Thyroid gland (tissue), 4 donors: ENCODE data around the gene FSCB. TPM values are rescaled to one million over a fixed set of nuclear protein-coding genes. Genes with fewer than 3 reads are reported as not detected.
"Not testable (repeated sequence)": the region's sequence is repeated elsewhere in the genome, so short reads cannot be mapped to it uniquely, and the experiment has no call there.

Source experiments
- DNase-seq, 2 donors: peaks; one replicate each; pipeline ENCODE4 v3.0.0-alpha.2; 2019
- H3K27ac ChIP-seq, 3 donors: fragments of 200-600 bp; sonication (generic); 1 replicate in 2 of 3; 2 replicates in 1 of 3; pipeline ENCODE4 v1.5.1; 2016 to 2019; ENCODE audit warnings: mild to moderate bottlenecking in 1 of 3, moderate library complexity in 1 of 3
- H3K27me3 ChIP-seq: fragments of 200-600 bp; sonication (generic); one replicate; pipeline ENCODE4 v1.5.1; 2019
- H3K36me3 ChIP-seq, 2 donors: fragments of 200-600 bp; sonication (generic); one replicate each; pipeline ENCODE4 v1.5.1; 2016 to 2019
- H3K4me1 ChIP-seq, 2 donors: fragments of 200-600 bp; sonication (generic); one replicate each; pipeline ENCODE4 v1.5.1; 2017 to 2019
- H3K4me3 ChIP-seq, 3 donors: fragments of 200-600 bp; sonication (generic); replicated peaks in 1 of 3; 1 replicate in 2 of 3; 2 replicates in 1 of 3; pipeline ENCODE4 v1.5.1; 2016; ENCODE audit warnings: mild to moderate bottlenecking in 1 of 3
- H3K9me3 ChIP-seq: fragments of 200-600 bp; sonication (generic); one replicate; pipeline ENCODE4 v1.5.1; 2017
- POLR2A ChIP-seq, 2 donors: fragments of 450-650 bp; IDR thresholded peaks; one replicate each; pipeline ENCODE4 v1.6.1; 2017; ENCODE audit warnings: antibody characterized with exemption in 2 of 2, mild to moderate bottlenecking in 2 of 2, moderate library complexity in 1 of 2
- WGBS, 2 donors: methylation state at CpG; one replicate each; pipeline ENCODE4 v1.1.5; 2017; 5-methylcytosine and 5-hydroxymethylcytosine counted together
- intact Hi-C: fragments of 100-400 bp; cut with DNase I; formaldehyde crosslinking; loops from one replicate; pipeline ENCODE4 v1.15.1; 2023
- total RNA-seq, 4 donors: library from RNA; depleted of rRNA; stranded (reverse); fragments of >200 nt; gene quantifications; one replicate each; pipeline ENCODE4 v1.2.3, GENCODE V29; 2016
- TF ChIP-seq, protein P1 (sequence below), 6 experiments: fragments of 200-600 bp in 3 of 6; fragments of 450-650 bp in 3 of 6; sonication (generic) in 3 of 6; IDR thresholded peaks; one replicate each; pipeline ENCODE4 v1.5.1; 2016 to 2019; ENCODE audit warnings: antibody characterized with exemption in 6 of 6, mild to moderate bottlenecking in 2 of 6, inconsistent platforms in 1 of 6, moderate library complexity in 1 of 6

The FSCB gene
- total RNA-seq, 4 donors from 2014 or later = 0.40 to 3.2 (median 1.8) TPM

- intact Hi-C loops = no loop called here
- TF ChIP-seq, protein P1, sequence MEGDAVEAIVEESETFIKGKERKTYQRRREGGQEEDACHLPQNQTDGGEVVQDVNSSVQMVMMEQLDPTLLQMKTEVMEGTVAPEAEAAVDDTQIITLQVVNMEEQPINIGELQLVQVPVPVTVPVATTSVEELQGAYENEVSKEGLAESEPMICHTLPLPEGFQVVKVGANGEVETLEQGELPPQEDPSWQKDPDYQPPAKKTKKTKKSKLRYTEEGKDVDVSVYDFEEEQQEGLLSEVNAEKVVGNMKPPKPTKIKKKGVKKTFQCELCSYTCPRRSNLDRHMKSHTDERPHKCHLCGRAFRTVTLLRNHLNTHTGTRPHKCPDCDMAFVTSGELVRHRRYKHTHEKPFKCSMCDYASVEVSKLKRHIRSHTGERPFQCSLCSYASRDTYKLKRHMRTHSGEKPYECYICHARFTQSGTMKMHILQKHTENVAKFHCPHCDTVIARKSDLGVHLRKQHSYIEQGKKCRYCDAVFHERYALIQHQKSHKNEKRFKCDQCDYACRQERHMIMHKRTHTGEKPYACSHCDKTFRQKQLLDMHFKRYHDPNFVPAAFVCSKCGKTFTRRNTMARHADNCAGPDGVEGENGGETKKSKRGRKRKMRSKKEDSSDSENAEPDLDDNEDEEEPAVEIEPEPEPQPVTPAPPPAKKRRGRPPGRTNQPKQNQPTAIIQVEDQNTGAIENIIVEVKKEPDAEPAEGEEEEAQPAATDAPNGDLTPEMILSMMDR (IDR thresholded peaks at IDR 0.05) = no peak
- TF ChIP-seq POLR2A (IDR thresholded peaks at IDR 0.05) = no peak
- no peak overlapping the region for H3K27ac ChIP-seq
- DNase-seq = no peak
- WGBS, 2 donors = 90 to 95% methylated on average over 3 of the region's 3 CpGs
- H3K9me3 ChIP-seq = no peaks in the 10 kb centered on the region
- H3K4me1 ChIP-seq = no peaks in the 10 kb centered on the region
- H3K4me3 ChIP-seq = no peak overlapping the region
- H3K36me3 ChIP-seq = no peaks in the 10 kb centered on the region
- no peaks in the 10 kb centered on the region for H3K27me3 ChIP-seq
Observed at GRCh38 chr14:44525237-44525636, 18.2 kb upstream of the FSCB start.

DNA sequence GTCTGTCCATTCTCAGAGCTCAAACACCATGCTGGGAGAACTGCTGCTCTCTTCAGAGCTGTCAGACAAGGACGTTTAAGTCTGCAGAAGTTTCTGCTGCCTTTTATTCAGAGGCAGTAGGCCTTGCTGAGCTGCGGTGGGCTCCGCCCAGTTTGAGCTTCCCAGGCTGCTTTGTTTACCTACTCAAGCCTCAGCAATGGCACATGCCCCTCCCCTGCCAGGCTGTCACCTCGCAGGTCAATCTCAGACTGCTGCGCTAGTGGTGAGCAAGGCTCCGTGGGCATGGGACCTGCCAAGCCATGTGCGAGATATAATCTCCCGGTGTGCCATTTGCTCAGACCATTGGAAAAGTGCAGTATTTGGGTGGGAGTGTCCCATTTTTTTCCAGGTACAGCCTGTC is 8.6 kb upstream of the FSCB start:
- H3K27ac ChIP-seq, H3K4me1 ChIP-seq, H3K27me3 ChIP-seq, intact Hi-C loops, H3K4me3 ChIP-seq, DNase-seq, H3K36me3 ChIP-seq, H3K9me3 ChIP-seq: not testable (repeated sequence)
- WGBS, 2 donors = 73 to 91% methylated on average over 5 to 8 of the region's 8 CpGs

GRCh38 chr14:44508834-44509233 is 1.8 kb upstream of the FSCB start:
- Histone ChIP-seq H3K27ac (no peak overlapping the region), H3K9me3 (no peaks in the 10 kb centered on the region), H3K27me3 (no peaks in the 10 kb centered on the region), H3K4me1 (no peaks in the 10 kb centered on the region), H3K4me3 (no peak overlapping the region), H3K36me3 (no peaks in the 10 kb centered on the region)
- WGBS, 2 donors = 89 to 96% methylated on average over 2 of the region's 2 CpGs
- TF ChIP-seq, protein P1 (IDR thresholded peaks at IDR 0.05) = no peak
- no peak for TF ChIP-seq POLR2A (IDR thresholded peaks at IDR 0.05)
- no peak for DNase-seq
- intact Hi-C loops = no loop called here

GRCh38 chr14:44505588-44505987 is 1.5 kb downstream of the FSCB start:
- H3K27ac ChIP-seq = no peak overlapping the region
- no peaks in the 10 kb centered on the region for H3K4me1 ChIP-seq
- no peaks in the 10 kb centered on the region for H3K36me3 ChIP-seq
- no peaks in the 10 kb centered on the region for H3K9me3 ChIP-seq
- no peak overlapping the region for H3K4me3 ChIP-seq
- H3K27me3 ChIP-seq = no peaks in the 10 kb centered on the region
- intact Hi-C loops = no loop called here
- TF ChIP-seq, protein P1 (IDR thresholded peaks at IDR 0.05) = no peak
- no peak for TF ChIP-seq POLR2A (IDR thresholded peaks at IDR 0.05)
- 82 to 93% methylated on average over 3 of the region's 3 CpGs for WGBS, 2 donors
- no peak for DNase-seq

DNA sequence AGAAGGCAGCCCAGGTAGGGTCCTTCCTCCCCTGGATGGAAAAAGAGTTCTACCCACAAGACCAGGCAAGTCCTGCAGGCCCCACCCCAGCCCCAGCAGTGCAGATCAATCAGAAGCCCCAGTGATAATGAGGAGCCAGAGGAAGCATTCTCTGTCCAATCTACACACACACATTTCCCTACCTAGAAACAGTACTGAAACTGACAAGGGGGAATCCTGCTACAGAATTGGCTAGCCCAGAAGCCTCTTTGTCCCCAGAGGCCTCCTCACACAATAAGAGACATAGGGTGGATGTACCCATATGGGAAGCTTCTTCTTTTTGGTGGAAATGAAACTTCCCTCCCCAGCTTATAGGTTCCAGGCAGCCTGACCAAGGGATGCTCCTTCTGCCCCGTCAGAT is 9.9 kb downstream of the FSCB start:
- TF ChIP-seq, protein P1 (IDR thresholded peaks at IDR 0.05) = no peak
- no peak for TF ChIP-seq POLR2A (IDR thresholded peaks at IDR 0.05)
- intact Hi-C loops = no loop called here
- DNase-seq = no peak
- H3K9me3 ChIP-seq = no peaks in the 10 kb centered on the region
- 85% methylated on average over 1 of the region's 1 CpG for WGBS, 2 donors
- H3K36me3 ChIP-seq = no peaks in the 10 kb centered on the region
- H3K27me3 ChIP-seq = no peaks in the 10 kb centered on the region
- no peak overlapping the region for H3K27ac ChIP-seq
- H3K4me1 ChIP-seq = no peaks in the 10 kb centered on the region
- H3K4me3 ChIP-seq = no peak overlapping the region

GRCh38 chr14:44494137-44494536 is 12.9 kb downstream of the FSCB start:
- no peak for DNase-seq
- H3K9me3 ChIP-seq = no peaks in the 10 kb centered on the region
- intact Hi-C loops = no loop called here
- H3K4me1 ChIP-seq = no peaks in the 10 kb centered on the region
- no peak overlapping the region for H3K4me3 ChIP-seq
- H3K36me3 ChIP-seq = no peaks in the 10 kb centered on the region
- no peak overlapping the region for H3K27ac ChIP-seq
- no peaks in the 10 kb centered on the region for H3K27me3 ChIP-seq
- TF ChIP-seq, protein P1 (IDR thresholded peaks at IDR 0.05) = no peak
- TF ChIP-seq POLR2A (IDR thresholded peaks at IDR 0.05) = no peak
